ENCODE data around the gene WDR89. TPM values are rescaled to one million over a fixed set of nuclear protein-coding genes. Genes with fewer than 3 reads are reported as not detected.
"Not testable (repeated sequence)": the region's sequence is repeated elsewhere in the genome, so short reads cannot be mapped to it uniquely, and the experiment has no call there.

Gene WDR89
- polyA plus RNA-seq, 1 experiment, result 2.0 TPM

DNA sequence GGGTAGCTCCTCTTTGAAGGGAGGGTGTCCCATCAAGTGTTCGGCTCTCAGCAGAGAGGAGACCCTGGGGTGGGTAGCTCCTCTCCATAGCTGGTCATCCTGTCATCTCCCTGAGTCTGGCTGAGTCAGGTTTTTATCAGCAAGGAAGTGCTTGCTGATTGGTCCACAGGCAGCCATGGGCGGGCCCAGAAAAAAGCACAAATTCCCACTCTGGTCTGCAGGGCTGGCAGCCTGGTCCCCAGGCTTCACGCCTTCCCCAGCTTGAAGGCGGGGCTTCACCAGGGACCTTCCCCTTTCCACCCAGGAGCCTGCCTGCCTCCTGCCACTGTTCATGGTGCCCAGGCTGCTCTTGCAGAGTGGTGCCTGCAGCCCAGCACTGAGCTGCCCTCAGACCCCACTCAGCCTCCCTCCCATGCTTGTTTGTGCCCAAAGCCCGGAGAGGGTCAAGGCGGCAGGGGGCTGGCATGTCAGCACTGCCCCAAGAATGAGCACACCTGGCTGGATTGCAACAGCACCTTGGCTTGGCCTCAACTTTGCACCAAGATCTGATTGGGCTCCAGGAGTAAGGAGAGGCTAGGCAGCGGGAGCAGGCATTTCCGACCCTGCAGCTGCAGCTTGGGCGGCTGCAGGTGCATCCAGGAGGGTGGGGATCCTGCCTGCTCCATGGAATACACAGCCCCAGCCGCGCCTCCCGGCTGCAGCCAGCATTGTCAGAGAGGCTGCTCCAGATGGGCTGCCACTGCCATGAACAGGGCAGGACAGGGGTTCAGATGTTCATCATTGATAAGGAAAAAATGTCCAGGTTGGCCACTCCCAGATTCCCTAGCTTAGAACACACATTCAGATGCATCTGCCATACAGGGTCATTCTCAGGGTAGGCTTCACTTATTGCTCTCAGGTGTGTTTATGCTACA, 22.0 kb upstream of the WDR89 start:
- DNase-seq (ENCODE audit: low read depth), result no peak
- TF ChIP-seq, protein P1, sequence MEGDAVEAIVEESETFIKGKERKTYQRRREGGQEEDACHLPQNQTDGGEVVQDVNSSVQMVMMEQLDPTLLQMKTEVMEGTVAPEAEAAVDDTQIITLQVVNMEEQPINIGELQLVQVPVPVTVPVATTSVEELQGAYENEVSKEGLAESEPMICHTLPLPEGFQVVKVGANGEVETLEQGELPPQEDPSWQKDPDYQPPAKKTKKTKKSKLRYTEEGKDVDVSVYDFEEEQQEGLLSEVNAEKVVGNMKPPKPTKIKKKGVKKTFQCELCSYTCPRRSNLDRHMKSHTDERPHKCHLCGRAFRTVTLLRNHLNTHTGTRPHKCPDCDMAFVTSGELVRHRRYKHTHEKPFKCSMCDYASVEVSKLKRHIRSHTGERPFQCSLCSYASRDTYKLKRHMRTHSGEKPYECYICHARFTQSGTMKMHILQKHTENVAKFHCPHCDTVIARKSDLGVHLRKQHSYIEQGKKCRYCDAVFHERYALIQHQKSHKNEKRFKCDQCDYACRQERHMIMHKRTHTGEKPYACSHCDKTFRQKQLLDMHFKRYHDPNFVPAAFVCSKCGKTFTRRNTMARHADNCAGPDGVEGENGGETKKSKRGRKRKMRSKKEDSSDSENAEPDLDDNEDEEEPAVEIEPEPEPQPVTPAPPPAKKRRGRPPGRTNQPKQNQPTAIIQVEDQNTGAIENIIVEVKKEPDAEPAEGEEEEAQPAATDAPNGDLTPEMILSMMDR (IDR thresholded peaks at IDR 0.05; ENCODE audit: insufficient read depth, low read depth, low read length), result no peak
- Histone ChIP-seq H3K27me3 (ENCODE audit: control insufficient read depth, insufficient read depth, low read length) (no peaks in the 10 kb centered on the region), H3K36me3 (ENCODE audit: control insufficient read depth, insufficient read depth, low read length) (no peaks in the 10 kb centered on the region; the same call in 1 of the 2 replicates), H3K4me3 (ENCODE audit: low read depth, low read length) (no peak overlapping the region)
- POLR2A ChIA-PET, result no interaction called here
- CTCF ChIA-PET, result interaction anchor here (0.9 to 1.5 kb wide), 4 partner anchors 9 to 640 kb away, joined by 3 read pairs; no protein-coding TSS in a partner anchor

DNA sequence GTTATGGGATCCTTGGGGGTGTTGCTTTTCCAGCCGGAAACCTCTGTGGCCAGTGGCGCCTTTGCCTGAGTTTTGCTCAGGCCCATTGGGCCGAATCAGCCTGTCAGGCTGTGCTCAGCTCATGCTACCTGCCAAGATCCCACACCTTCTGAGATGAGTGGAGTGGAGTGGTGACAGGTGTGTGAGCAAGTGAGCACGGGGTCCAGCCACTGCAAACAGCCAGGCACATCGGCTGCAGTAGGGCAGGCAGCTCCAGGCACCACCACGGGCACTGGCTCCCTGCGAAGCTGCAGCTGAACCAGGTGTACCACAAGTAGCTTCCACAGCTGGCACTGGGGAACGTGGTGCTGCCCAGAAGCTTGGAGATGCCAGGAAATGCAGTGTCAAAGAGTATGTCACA, 21.1 kb upstream of the WDR89 start:
- ChIA-PET POLR2A (no interaction called here), CTCF (interaction anchor here (0.9 to 1.5 kb wide), 3 partner anchors 9 to 641 kb away, joined by 3 read pairs; no protein-coding TSS in a partner anchor)
- TF ChIP-seq, protein P1 (IDR thresholded peaks at IDR 0.05; ENCODE audit: insufficient read depth, low read depth, low read length), result no peak
- no peak for DNase-seq (ENCODE audit: low read depth)
- Histone ChIP-seq H3K27me3 (ENCODE audit: control insufficient read depth, insufficient read depth, low read length) (no peaks in the 10 kb centered on the region), H3K4me3 (ENCODE audit: low read depth, low read length) (no peak overlapping the region), H3K36me3 (ENCODE audit: control insufficient read depth, insufficient read depth, low read length) (no peaks in the 10 kb centered on the region; the same call in 1 of the 2 replicates)

DNA sequence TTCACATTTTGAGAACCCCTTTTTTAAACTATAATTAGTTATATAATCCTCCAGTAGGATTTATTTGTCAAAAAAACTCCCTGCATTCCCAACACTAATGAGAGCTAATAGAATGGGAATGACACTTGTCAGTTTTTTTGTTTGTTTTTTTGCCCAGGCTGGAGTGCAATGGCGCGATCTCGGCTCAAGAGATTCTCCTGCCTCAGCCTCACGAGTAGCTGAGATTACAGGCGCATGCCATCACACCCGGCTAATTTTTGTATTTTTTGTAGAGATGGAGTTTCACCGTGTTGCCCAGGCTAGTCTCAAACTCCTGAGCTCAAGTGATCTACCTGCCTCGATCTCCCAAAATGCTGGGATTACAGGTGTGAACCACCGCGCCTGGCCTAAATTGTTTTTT, 20.2 kb upstream of the WDR89 start:
- POLR2A ChIA-PET; H3K36me3 ChIP-seq (ENCODE audit: control insufficient read depth, insufficient read depth, low read length); H3K4me3 ChIP-seq (ENCODE audit: low read depth, low read length); DNase-seq (ENCODE audit: low read depth); H3K27me3 ChIP-seq (ENCODE audit: control insufficient read depth, insufficient read depth, low read length): not testable (repeated sequence)
- CTCF ChIA-PET, result interaction anchor here (0.6 to 1.5 kb wide), 3 partner anchors 8 to 768 kb away, joined by 3 to 4 read pairs (median 3); no protein-coding TSS in a partner anchor

DNA sequence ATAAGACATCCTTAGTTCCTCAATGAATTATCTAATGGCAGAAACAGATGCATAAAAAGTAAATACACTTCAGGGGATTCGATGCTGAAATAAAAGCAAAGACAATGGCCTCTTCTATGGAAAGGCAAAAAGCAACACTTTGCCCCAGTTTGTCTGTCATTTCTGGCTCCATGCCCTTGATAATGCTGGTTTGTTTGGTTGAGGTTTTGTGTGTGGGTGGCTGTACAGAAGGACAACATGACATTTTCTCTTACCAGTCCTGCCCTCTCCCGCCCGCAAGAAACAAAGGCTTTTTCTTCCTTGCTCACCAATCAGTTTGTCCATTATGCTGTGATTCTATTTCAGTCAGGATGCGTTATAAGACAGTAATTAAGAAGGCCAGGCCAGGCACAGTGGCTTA, 18.1 kb upstream of the WDR89 start:
- POLR2A ChIA-PET, result no interaction called here
- DNase-seq (ENCODE audit: low read depth), result no peak

DNA sequence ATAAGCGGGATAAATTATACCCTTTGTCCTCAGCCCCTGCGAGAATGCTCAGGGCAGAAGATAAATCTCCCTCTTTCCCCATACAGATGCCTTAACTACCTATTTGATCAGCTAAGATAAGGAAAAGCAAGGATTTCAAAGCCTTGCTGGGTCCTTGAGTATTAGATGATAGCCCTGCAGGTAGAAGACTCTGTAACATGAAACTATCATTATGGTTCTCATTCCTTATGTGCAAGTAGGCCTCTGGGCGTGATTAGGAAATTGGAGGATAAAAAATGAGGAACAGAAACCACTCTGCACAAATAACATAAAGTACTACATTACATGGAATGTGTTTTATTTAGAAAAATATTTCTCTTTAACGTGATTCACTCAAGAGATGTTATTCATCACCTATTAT, 14.5 kb upstream of the WDR89 start:
- no peak overlapping the region for H3K4me3 ChIP-seq (ENCODE audit: low read depth, low read length)
- CTCF ChIA-PET, result interaction anchor here (1.2 kb wide), 1 partner anchor 15 kb away, joined by 3 read pairs; no protein-coding TSS in a partner anchor
- TF ChIP-seq, protein P1 (IDR thresholded peaks at IDR 0.05; ENCODE audit: insufficient read depth, low read depth, low read length), result no peak
- no peak for DNase-seq (ENCODE audit: low read depth)
- H3K27me3 ChIP-seq (ENCODE audit: control insufficient read depth, insufficient read depth, low read length), result no peaks in the 10 kb centered on the region
- no peaks in the 10 kb centered on the region for H3K36me3 ChIP-seq (ENCODE audit: control insufficient read depth, insufficient read depth, low read length)
- POLR2A ChIA-PET, result no interaction called here

More for the DNA sequence above, 18.1 kb upstream of the WDR89 start:
- no peak overlapping the region for H3K4me3 ChIP-seq (ENCODE audit: low read depth, low read length)
- TF ChIP-seq, protein P1 (IDR thresholded peaks at IDR 0.05; ENCODE audit: insufficient read depth, low read depth, low read length), result no peak
- CTCF ChIA-PET, result interaction anchor here (1.0 to 1.2 kb wide), 2 partner anchors 13 to 18 kb away, joined by 3 read pairs; partner anchors contain the start of gene WDR89
- no peaks in the 10 kb centered on the region for H3K27me3 ChIP-seq (ENCODE audit: control insufficient read depth, insufficient read depth, low read length)
- H3K36me3 ChIP-seq (ENCODE audit: control insufficient read depth, insufficient read depth, low read length), result no peaks in the 10 kb centered on the region; the same call in 1 of the 2 replicates

Data from BJ (cell line).